Measurements from ENCODE around the gene TBC1D22A. TPM values are rescaled to one million over a fixed set of nuclear protein-coding genes. Genes with fewer than 3 reads are reported as not detected.

Gene TBC1D22A
- total and polyA plus RNA-seq, 9 of the 15 experiments (the other 6 are each of a cell fraction or from before 2014, with no cell fraction given): 0.20 to 11.5 (median 5.2) TPM

DNA sequence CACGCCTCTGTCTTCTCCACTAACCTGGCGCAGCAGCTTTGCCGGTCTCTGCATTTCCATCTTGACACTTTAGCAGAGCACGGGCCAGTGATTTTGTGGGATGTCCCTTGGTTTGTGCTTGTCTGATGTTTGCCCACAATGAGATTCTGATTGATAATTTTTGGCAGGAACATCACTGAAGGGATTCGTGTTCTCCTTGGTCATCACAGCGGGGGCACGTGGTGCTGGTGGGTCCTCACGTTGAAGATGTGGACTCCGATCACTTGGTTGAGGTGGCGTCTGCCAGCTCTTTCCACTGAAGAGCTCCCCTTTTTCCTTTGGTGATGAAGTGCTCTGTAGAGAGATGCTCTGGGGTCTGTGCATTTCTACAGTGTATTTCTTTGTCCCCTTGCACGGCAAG lies 37.2 kb downstream of the TBC1D22A start:
- DNase-seq (ENCODE audit: extremely low read depth in 1 of 4, low spot score in 3 of 4) (no peak), FAIRE-seq (no peak), ATAC-seq (no peak)
- no peak overlapping the region for H3K27ac ChIP-seq (ENCODE audit: extremely low read depth, low read depth, low read length)
- no peak overlapping the region for H3K4me3 ChIP-seq
- 79% methylated on average over 9 of the region's 11 CpGs for WGBS (ENCODE audit: insufficient coverage, low coverage, missing lambda C conversion rate)
- no peaks in the 10 kb centered on the region; the same call in 2 of the 3 replicates for H3K79me2 ChIP-seq (ENCODE audit: control insufficient read depth, insufficient read depth, low read length)
- peaks cover 24% of the 10 kb centered on the region; the same call in 2 of the 3 replicates for H3K36me3 ChIP-seq (ENCODE audit: control insufficient read depth, insufficient read depth, low read length)
- ChIA-PET POLR2A (no interaction called here), CTCF (ENCODE audit: low intra/inter-chr PET ratio) (interaction anchor here (0.6 to 1.5 kb wide), 2 partner anchors 110 to 197 kb away, joined by 3 to 4 read pairs; no protein-coding TSS in a partner anchor)
- no peaks in the 10 kb centered on the region for H3K9me3 ChIP-seq (replicated peaks; ENCODE audit: control insufficient read depth, insufficient read depth, low read depth, low read length)
- in situ Hi-C loops (cut with MboI) (no loop called here), intact Hi-C loops (cut with micrococcal nuclease) (no loop called here)
- H3K9ac ChIP-seq (ENCODE audit: insufficient read depth in 1 of 2, low read depth in 2 of 2, low read length in 2 of 2): no peak overlapping the region
- no peak overlapping the region for H2AFZ ChIP-seq (ENCODE audit: low read depth, low read length)
- no TSS peak for BruUV-seq (replicated peaks)
- peaks cover 5 to 30% of the 10 kb centered on the region in 2 experiments; a peak in 3 of 5 replicates for H3K4me1 ChIP-seq (replicated peaks in 1 of 2; ENCODE audit: control insufficient read depth in 2 of 2, insufficient read depth in 2 of 2, low read length in 2 of 2)
- no peaks in the 10 kb centered on the region for H3K27me3 ChIP-seq (ENCODE audit: control insufficient read depth in 2 of 2, insufficient read depth in 2 of 2, low read length in 2 of 2)
- peaks cover 14% of the 10 kb centered on the region; the same call in 1 of the 2 replicates for H4K20me1 ChIP-seq (replicated peaks; ENCODE audit: control insufficient read depth, insufficient read depth, low read length)
- H3K4me2 ChIP-seq (ENCODE audit: insufficient read depth, low read length): no peak overlapping the region
- peaks cover 7% of the 10 kb centered on the region for H3K9me1 ChIP-seq (ENCODE audit: control insufficient read depth, insufficient read depth, low read length)
- TF ChIP-seq KAT2B (IDR thresholded peaks at IDR 0.05; ENCODE audit: low read depth, low read length): no peak
- TF ChIP-seq, protein P1, sequence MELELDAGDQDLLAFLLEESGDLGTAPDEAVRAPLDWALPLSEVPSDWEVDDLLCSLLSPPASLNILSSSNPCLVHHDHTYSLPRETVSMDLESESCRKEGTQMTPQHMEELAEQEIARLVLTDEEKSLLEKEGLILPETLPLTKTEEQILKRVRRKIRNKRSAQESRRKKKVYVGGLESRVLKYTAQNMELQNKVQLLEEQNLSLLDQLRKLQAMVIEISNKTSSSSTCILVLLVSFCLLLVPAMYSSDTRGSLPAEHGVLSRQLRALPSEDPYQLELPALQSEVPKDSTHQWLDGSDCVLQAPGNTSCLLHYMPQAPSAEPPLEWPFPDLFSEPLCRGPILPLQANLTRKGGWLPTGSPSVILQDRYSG (tag; conservative IDR thresholded peaks at IDR 0.05; ENCODE audit: low read depth): no peak
- TF ChIP-seq NUFIP1 (IDR thresholded peaks at IDR 0.05; ENCODE audit: partially characterized antibody): no peak
- TF ChIP-seq, protein P2, sequence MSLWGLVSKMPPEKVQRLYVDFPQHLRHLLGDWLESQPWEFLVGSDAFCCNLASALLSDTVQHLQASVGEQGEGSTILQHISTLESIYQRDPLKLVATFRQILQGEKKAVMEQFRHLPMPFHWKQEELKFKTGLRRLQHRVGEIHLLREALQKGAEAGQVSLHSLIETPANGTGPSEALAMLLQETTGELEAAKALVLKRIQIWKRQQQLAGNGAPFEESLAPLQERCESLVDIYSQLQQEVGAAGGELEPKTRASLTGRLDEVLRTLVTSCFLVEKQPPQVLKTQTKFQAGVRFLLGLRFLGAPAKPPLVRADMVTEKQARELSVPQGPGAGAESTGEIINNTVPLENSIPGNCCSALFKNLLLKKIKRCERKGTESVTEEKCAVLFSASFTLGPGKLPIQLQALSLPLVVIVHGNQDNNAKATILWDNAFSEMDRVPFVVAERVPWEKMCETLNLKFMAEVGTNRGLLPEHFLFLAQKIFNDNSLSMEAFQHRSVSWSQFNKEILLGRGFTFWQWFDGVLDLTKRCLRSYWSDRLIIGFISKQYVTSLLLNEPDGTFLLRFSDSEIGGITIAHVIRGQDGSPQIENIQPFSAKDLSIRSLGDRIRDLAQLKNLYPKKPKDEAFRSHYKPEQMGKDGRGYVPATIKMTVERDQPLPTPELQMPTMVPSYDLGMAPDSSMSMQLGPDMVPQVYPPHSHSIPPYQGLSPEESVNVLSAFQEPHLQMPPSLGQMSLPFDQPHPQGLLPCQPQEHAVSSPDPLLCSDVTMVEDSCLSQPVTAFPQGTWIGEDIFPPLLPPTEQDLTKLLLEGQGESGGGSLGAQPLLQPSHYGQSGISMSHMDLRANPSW (CRISPR knock-in tag; IDR thresholded peaks at IDR 0.05): no peak
- no peak for TF ChIP-seq ZNF165 (CRISPR knock-in tag; IDR thresholded peaks at IDR 0.05; ENCODE audit: borderline replicate concordance)
- TF ChIP-seq, protein P3, sequence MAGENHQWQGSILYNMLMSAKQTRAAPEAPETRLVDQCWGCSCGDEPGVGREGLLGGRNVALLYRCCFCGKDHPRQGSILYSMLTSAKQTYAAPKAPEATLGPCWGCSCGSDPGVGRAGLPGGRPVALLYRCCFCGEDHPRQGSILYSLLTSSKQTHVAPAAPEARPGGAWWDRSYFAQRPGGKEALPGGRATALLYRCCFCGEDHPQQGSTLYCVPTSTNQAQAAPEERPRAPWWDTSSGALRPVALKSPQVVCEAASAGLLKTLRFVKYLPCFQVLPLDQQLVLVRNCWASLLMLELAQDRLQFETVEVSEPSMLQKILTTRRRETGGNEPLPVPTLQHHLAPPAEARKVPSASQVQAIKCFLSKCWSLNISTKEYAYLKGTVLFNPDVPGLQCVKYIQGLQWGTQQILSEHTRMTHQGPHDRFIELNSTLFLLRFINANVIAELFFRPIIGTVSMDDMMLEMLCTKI (IDR thresholded peaks at IDR 0.05; ENCODE audit: partially characterized antibody): no peak
- TF ChIP-seq ZFP36 (IDR thresholded peaks at IDR 0.05; ENCODE audit: low read depth, low read length, partially characterized antibody): no peak
- TF ChIP-seq, protein P4, sequence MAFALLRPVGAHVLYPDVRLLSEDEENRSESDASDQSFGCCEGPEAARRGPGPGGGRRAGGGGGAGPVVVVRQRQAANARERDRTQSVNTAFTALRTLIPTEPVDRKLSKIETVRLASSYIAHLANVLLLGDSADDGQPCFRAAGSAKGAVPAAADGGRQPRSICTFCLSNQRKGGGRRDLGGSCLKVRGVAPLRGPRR (CRISPR knock-in tag; IDR thresholded peaks at IDR 0.05): no peak
- TF ChIP-seq, protein P5, sequence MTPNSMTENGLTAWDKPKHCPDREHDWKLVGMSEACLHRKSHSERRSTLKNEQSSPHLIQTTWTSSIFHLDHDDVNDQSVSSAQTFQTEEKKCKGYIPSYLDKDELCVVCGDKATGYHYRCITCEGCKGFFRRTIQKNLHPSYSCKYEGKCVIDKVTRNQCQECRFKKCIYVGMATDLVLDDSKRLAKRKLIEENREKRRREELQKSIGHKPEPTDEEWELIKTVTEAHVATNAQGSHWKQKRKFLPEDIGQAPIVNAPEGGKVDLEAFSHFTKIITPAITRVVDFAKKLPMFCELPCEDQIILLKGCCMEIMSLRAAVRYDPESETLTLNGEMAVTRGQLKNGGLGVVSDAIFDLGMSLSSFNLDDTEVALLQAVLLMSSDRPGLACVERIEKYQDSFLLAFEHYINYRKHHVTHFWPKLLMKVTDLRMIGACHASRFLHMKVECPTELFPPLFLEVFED (CRISPR knock-in tag; conservative IDR thresholded peaks at IDR 0.05): no peak
- no peak for TF ChIP-seq POLR3G (IDR thresholded peaks at IDR 0.05; ENCODE audit: extremely low read depth, insufficient read length, insufficient replicate concordance)
- no peak for TF ChIP-seq NBN (IDR thresholded peaks at IDR 0.05; ENCODE audit: low read depth)
- no peak for TF ChIP-seq MCM3 (IDR thresholded peaks at IDR 0.05)
- no peak for TF ChIP-seq STAG1 (CRISPR knock-in tag; IDR thresholded peaks at IDR 0.05; ENCODE audit: borderline replicate concordance)
- TF ChIP-seq ZNF76 (CRISPR knock-in tag; IDR thresholded peaks at IDR 0.05; ENCODE audit: borderline replicate concordance): no peak
- TF ChIP-seq KLF6 (CRISPR knock-in tag; IDR thresholded peaks at IDR 0.05; ENCODE audit: borderline replicate concordance): no peak
- no peak for TF ChIP-seq KLF1 (tag; IDR thresholded peaks at IDR 0.05)
- TF ChIP-seq ZNF134 (CRISPR knock-in tag; conservative IDR thresholded peaks at IDR 0.05): no peak

All from K562 (cell line).